ENCODE data around the gene PROM1. TPM values are rescaled to one million over a fixed set of nuclear protein-coding genes. Genes with fewer than 3 reads are reported as not detected.

Gene PROM1
- polyA plus RNA-seq, 3 donors = 0.33 to 7.1 TPM; not detected in 1

- 77 to 87% (median 78%) methylated on average over 7 of the region's 7 CpGs for WGBS, 3 donors
- H3K27ac ChIP-seq (ENCODE audit: low read depth, low read length) = no peak overlapping the region
Measured at GRCh38 chr4:15976456-15977447, 107.1 kb downstream of the PROM1 start.

GRCh38 chr4:15971068-15971801 is 112.6 kb downstream of the PROM1 start:
- 73 to 87% (median 83%) methylated on average over 9 of the region's 9 CpGs for WGBS, 3 donors
- no peak overlapping the region for H3K27ac ChIP-seq (ENCODE audit: low read depth, low read length)

GRCh38 chr4:15968551-15969300 is 115.1 kb downstream of the PROM1 start:
- no peak overlapping the region for H3K27ac ChIP-seq (ENCODE audit: low read depth, low read length)
- WGBS, 3 donors = 82 to 84% (median 83%) methylated on average over 11 of the region's 11 CpGs

GRCh38 chr4:15965325-15965724 is 118.5 kb downstream of the PROM1 start:
- H3K27ac ChIP-seq (ENCODE audit: low read depth, low read length) = no peak overlapping the region
- 72 to 82% (median 76%) methylated on average over 5 of the region's 5 CpGs for WGBS, 3 donors

GRCh38 chr4:15964159-15964558 is 119.7 kb downstream of the PROM1 start:
- WGBS, 3 donors = 61 to 78% (median 72%) methylated on average over 5 of the region's 5 CpGs
- no peak overlapping the region for H3K27ac ChIP-seq (ENCODE audit: low read depth, low read length)

GRCh38 chr4:15963576-15963975 is 120.2 kb downstream of the PROM1 start:
- WGBS, 3 donors = 35 to 52% (median 50%) methylated on average over 4 of the region's 4 CpGs
- no peak overlapping the region for H3K27ac ChIP-seq (ENCODE audit: low read depth, low read length)

- no peak within 1 kb of the TSS for H3K27ac ChIP-seq (ENCODE audit: low read depth, low read length)
- WGBS, 3 donors = 36 to 42% (median 42%) methylated on average over 9 of the region's 9 CpGs
Measured at GRCh38 chr4:15963001-15963451, 120.8 kb downstream of the PROM1 start, which contains the start of gene FGFBP2. FGFBP2 (minus strand) TSS chr4:15963175; CDS start chr4:15963129, 46 bp downstream.

- 74 to 80% (median 78%) methylated on average over 16 of the region's 16 CpGs for WGBS, 3 donors
Measured at GRCh38 chr4:15961781-15962510, 121.9 kb downstream of the PROM1 start.

GRCh38 chr4:15958562-15958961 is 125.3 kb downstream of the PROM1 start:
- WGBS, 3 donors = 68 to 87% (median 76%) methylated on average over 2 of the region's 2 CpGs
- no peak overlapping the region for H3K27ac ChIP-seq (ENCODE audit: low read depth, low read length)

More at GRCh38 chr4:15961781-15962510, 121.9 kb downstream of the PROM1 start:
- no peak overlapping the region for H3K27ac ChIP-seq (ENCODE audit: low read depth, low read length)

- WGBS, 3 donors = 50 to 56% (median 54%) methylated on average over 9 of the region's 9 CpGs
- no peak overlapping the region for H3K27ac ChIP-seq (ENCODE audit: low read depth, low read length)
Measured at GRCh38 chr4:15956179-15956850, 127.5 kb downstream of the PROM1 start.

- WGBS, 3 donors = 86 to 89% (median 88%) methylated on average over 3 of the region's 3 CpGs
- H3K27ac ChIP-seq (ENCODE audit: low read depth, low read length) = no peak overlapping the region
Measured at GRCh38 chr4:15955670-15956069, 128.2 kb downstream of the PROM1 start.

GRCh38 chr4:15953625-15954024 is 130.2 kb downstream of the PROM1 start:
- WGBS, 3 donors = 93 to 96% (median 95%) methylated on average over 5 of the region's 5 CpGs
- no peak overlapping the region for H3K27ac ChIP-seq (ENCODE audit: low read depth, low read length)

GRCh38 chr4:15951781-15952180 is 132.0 kb downstream of the PROM1 start:
- no peak overlapping the region for H3K27ac ChIP-seq (ENCODE audit: low read depth, low read length)

GRCh38 chr4:15948826-15949225 is 135.0 kb downstream of the PROM1 start:
- H3K27ac ChIP-seq (ENCODE audit: low read depth, low read length) = no peak overlapping the region
- 80 to 91% (median 87%) methylated on average over 9 of the region's 9 CpGs for WGBS, 3 donors

GRCh38 chr4:15947684-15948083 is 136.1 kb downstream of the PROM1 start:
- 85 to 91% (median 88%) methylated on average over 8 of the region's 8 CpGs for WGBS, 3 donors
- no peak overlapping the region for H3K27ac ChIP-seq (ENCODE audit: low read depth, low read length)

GRCh38 chr4:15945516-15945915 is 138.3 kb downstream of the PROM1 start:
- H3K27ac ChIP-seq (ENCODE audit: low read depth, low read length) = no peak overlapping the region
- 35 to 54% (median 40%) methylated on average over 1 of the region's 1 CpG for WGBS, 3 donors

GRCh38 chr4:15944895-15945294 is 138.9 kb downstream of the PROM1 start:
- no peak overlapping the region for H3K27ac ChIP-seq (ENCODE audit: low read depth, low read length)
- 68 to 76% (median 74%) methylated on average over 2 of the region's 2 CpGs for WGBS, 3 donors

Data from adipose tissue (tissue), 3 donors.